HG03571 (cell line): ENCODE results near the gene SLC6A7.
"Not testable (repeated sequence)": the region's sequence is repeated elsewhere in the genome, so short reads cannot be mapped to it uniquely, and the experiment has no call there.

Experiments
- ATAC-seq: cut with Tn5 transposase; IDR thresholded peaks from one replicate; pipeline ENCODE4 v1.9.1; 2021; ENCODE audit not compliant: unreplicated experiment

Gene SLC6A7

GRCh38 chr5:150217038-150217437, 27.2 kb downstream of the SLC6A7 start:
- no peak for ATAC-seq

DNA sequence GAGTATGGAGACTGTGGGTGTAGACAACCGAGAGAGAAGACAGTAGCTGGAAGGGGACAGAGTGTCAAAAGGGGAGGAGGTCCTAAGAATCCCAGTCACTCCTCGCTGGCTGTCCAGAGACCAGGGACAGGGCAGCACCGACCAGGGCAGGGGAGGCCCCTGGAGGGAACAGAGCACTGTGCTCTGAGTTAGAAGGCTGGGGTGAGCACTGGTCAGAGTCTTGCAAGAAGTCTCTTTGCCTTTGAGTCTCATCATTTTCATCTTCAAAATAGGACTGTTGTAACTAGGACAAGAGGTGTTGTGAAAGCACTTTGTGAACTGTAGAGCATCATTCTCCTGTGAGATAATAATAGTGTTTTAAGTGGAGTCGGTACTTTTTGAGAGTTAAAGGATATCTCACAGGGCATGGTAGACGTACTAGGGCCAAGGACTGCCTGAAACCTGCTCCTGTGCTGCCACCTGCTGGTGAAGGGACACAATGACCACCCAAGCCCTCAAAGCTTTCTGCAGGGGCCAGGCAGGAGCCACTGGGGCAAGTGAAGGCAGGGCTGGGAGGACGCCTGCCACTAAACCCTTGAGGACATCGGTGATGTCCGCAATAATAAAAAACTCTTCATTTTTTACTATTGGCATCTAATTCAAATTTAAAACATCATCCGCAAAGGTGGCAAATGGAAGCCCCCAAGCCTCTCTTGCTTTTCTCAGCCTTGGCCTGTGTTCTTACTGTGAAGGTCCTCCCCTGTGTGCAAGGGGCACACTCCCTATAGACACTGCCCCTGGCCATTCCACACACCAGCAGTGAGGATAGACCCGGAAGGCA, 28.2 kb downstream of the SLC6A7 start:
- ATAC-seq: no peak

DNA sequence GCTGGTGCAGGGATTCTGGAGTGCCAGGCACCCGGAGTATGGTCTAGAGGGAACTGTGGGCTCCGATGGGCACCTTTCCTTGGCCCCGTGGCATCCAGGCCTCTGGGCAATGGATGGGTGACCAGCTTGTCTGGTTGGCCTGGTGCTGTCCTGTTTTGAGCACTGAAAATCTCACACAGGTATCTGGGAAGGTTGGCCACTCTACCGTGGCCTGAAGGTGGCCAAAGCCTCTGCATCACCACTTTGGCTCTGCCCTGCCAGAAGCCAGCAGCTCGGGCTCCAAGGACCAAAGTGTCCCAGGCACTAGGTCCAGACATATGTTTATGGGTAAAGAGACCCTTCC, 28.8 kb downstream of the SLC6A7 start:
- ATAC-seq: no peak

- no peak for ATAC-seq
These were observed 29.3 kb downstream of the SLC6A7 start for GRCh38 chr5:150219142-150219541.

- ATAC-seq: no peak
These were observed 30.0 kb downstream of the SLC6A7 start for GRCh38 chr5:150219861-150220260.

- no peak for ATAC-seq
These were observed 31.6 kb downstream of the SLC6A7 start for GRCh38 chr5:150221471-150221870.

- ATAC-seq: no peak
These were observed 33.0 kb downstream of the SLC6A7 start for GRCh38 chr5:150222906-150223305.

DNA sequence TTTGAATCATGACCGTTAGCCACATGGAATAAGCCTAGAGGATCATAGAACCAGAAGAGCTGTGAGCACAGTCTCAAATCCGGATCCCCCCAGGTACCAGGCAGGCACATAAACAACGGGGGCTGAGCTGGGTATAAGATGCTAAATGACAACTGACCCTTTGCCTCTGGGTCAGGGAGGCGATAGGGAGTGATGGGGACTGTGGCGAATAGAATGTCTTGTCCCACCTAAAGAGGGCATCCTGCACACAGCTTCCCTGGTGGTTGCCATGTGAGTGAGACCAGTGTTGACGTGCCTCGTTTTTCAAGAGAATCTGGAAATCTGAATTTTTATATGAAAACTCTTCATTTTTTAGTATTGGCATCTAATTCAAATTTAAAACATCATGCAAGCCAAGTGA, 33.6 kb downstream of the SLC6A7 start:
- ATAC-seq: no peak

- ATAC-seq: no peak
These were observed 34.7 kb downstream of the SLC6A7 start for GRCh38 chr5:150224483-150225027.

GRCh38 chr5:150227036-150227435, 37.2 kb downstream of the SLC6A7 start:
- no peak for ATAC-seq

- no peak for ATAC-seq
These were observed 37.9 kb downstream of the SLC6A7 start for GRCh38 chr5:150227606-150228273.

- no peak for ATAC-seq
These were observed 39.7 kb downstream of the SLC6A7 start for GRCh38 chr5:150229571-150229970.

GRCh38 chr5:150230842-150231241, 41.0 kb downstream of the SLC6A7 start:
- no peak for ATAC-seq

- ATAC-seq: not testable (repeated sequence)
These were observed 43.8 kb downstream of the SLC6A7 start for GRCh38 chr5:150233706-150234105.

- no peak for ATAC-seq
These were observed 45.0 kb downstream of the SLC6A7 start for GRCh38 chr5:150234576-150235499.

GRCh38 chr5:150235500-150235854, 45.6 kb downstream of the SLC6A7 start:
- no peak for ATAC-seq

- ATAC-seq: no peak
These were observed 46.5 kb downstream of the SLC6A7 start for GRCh38 chr5:150236313-150236712.

- ATAC-seq: no peak
These were observed 47.3 kb downstream of the SLC6A7 start for GRCh38 chr5:150236981-150237754.

DNA sequence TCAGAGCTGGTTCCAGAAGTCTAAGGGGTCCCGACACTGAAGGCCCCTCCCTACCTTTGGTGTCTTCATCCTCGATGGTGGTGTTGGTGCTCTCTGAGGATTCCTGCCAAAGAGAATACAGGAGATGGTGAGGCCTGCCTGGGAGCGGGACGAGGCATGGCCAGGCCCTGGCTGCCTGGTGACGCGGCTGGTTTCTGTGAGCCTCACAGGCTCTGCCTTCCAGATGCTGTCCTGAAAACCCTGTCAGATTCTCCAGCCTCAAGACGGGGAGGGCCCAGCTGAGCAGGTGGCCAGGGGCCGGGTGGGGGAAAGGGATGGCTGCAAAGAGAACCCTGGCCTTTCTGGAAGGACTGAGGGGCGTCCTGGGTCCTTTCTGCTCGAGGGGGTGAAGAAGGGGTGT, 48.8 kb downstream of the SLC6A7 start:
- ATAC-seq: no peak

DNA sequence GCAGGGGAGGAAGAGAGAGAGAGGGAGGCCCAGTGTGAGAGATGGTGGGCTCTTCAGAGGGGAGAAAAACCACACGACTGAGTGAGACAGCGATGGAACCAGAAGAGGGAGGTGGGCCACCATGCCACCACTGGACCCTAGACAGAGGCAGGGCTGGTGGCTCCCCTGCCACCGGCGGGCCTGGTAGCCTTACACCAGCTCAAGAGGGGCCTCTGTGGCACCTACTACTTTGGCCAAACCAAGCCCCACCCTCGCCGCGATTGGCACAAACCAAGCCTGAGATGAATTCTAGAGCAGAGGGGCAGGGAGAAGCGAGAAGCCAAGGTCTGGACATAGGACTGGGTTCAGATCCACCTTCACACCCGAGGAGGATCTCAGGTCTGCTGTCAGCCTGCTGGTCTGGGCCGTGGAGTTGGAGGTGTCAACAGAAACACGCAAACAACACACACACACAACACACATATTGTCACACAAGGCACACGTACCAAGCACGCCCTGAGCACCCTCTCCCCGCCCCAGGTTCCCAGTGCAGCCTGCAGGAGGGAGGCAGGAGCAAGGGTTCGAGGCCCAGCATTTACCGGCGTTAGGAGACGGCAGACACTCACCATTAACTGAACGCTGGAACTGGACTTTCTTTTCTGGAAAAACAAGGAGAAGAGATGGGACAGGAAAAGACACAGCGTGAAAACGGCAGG, 49.4 kb downstream of the SLC6A7 start:
- no peak for ATAC-seq
